Keratinocyte (primary cell): ENCODE data around the gene CNN2. TPM values are rescaled to one million over a fixed set of nuclear protein-coding genes. Genes with fewer than 3 reads are reported as not detected.

ENCODE experiments used
- DNase-seq: peaks from one replicate; pipeline ENCODE4 v3.0.0-alpha.2; 2011; ENCODE audit warnings: low read depth, missing footprints, low spot score
- FAIRE-seq: peaks from 2 replicates; lab custom pipeline; 2011; peaks lifted over from hg19 to GRCh38; lab: Jason Lieb, UNC
- H2AFZ ChIP-seq: 2 replicates; pipeline ENCODE4 v1.6.0; 2012; ENCODE audit warnings: low read length, control low read depth, inconsistent platforms; ENCODE audit not compliant: control insufficient read depth
- H3K27ac ChIP-seq: 2 replicates; pipeline ENCODE4 v1.5.1; 2011; ENCODE audit warnings: low read length; ENCODE audit not compliant: control insufficient read depth, insufficient read depth
- H3K27me3 ChIP-seq: 3 replicates; pipeline ENCODE4 v1.6.0; 2011; ENCODE audit warnings: low read length; ENCODE audit not compliant: control insufficient read depth, insufficient read depth; ENCODE audit errors: extremely low read depth
- H3K36me3 ChIP-seq, 2 experiments: 2 replicates in 1 of 2; 3 replicates in 1 of 2; pipeline ENCODE4 v1.5.1; 2011; ENCODE audit warnings: low read length in 2 of 2, mild to moderate bottlenecking in 1 of 2; ENCODE audit not compliant: control insufficient read depth in 2 of 2, insufficient read depth in 2 of 2; ENCODE audit errors: extremely low read depth in 1 of 2
- H3K4me1 ChIP-seq: 3 replicates; pipeline ENCODE4 v1.5.1; 2011; ENCODE audit warnings: low read length; ENCODE audit not compliant: control insufficient read depth, insufficient read depth; ENCODE audit errors: extremely low read depth
- H3K4me2 ChIP-seq: 3 replicates; pipeline ENCODE4 v1.6.0; 2011; ENCODE audit warnings: low read depth, low read length; ENCODE audit not compliant: control insufficient read depth, insufficient read depth; ENCODE audit errors: extremely low read depth
- H3K4me3 ChIP-seq, 3 experiments: fragments of 200-600 bp in 1 of 3; sonication (generic) in 1 of 3; 2 replicates in 2 of 3; 3 replicates in 1 of 3; pipeline ENCODE4 v1.5.1; 2011 to 2016; ENCODE audit warnings: low read length in 3 of 3, mild to moderate bottlenecking in 3 of 3, control low read depth in 2 of 3, inconsistent platforms in 1 of 3, low read depth in 1 of 3, mixed read lengths in 1 of 3, mixed run types in 1 of 3, moderate library complexity in 1 of 3; ENCODE audit not compliant: control insufficient read depth in 2 of 3, insufficient read depth in 2 of 3; ENCODE audit errors: extremely low read depth in 1 of 3
- H3K79me2 ChIP-seq: 2 replicates; pipeline ENCODE4 v1.6.0; 2012; ENCODE audit warnings: low read length; ENCODE audit not compliant: control insufficient read depth, insufficient read depth
- H3K9ac ChIP-seq: 3 replicates; pipeline ENCODE4 v1.6.0; 2011; ENCODE audit warnings: low read length; ENCODE audit not compliant: control insufficient read depth, insufficient read depth; ENCODE audit errors: extremely low read depth
- H3K9me1 ChIP-seq: 3 replicates; pipeline ENCODE4 v1.6.0; 2011; ENCODE audit warnings: low read length; ENCODE audit not compliant: control insufficient read depth, insufficient read depth; ENCODE audit errors: extremely low read depth
- H3K9me3 ChIP-seq: 2 replicates; pipeline ENCODE4 v1.5.1; 2012; ENCODE audit warnings: low read depth, low read length; ENCODE audit not compliant: control insufficient read depth
- H4K20me1 ChIP-seq: 3 replicates; pipeline ENCODE4 v1.6.0; 2011; ENCODE audit warnings: low read length; ENCODE audit not compliant: control insufficient read depth, insufficient read depth; ENCODE audit errors: extremely low read depth
- EZH2 ChIP-seq: IDR thresholded peaks from one replicate; pipeline ENCODE4 v1.6.1; 2012; ENCODE audit warnings: inconsistent platforms, mild to moderate bottlenecking, low read length, moderate library complexity
- dilution Hi-C: fragments of 300-500 bp; cut with MboI; formaldehyde crosslinking; loops from one replicate; pipeline ENCODE4 v1.7.0; 2020; ENCODE audit warnings: low sequenced_read_pairs; ENCODE audit not compliant: extremely low pct_ligation_motif_present
- polyA plus RNA-seq, 5 experiments: library from polyadenylated mRNA; depleted of rRNA in 3 of 5; stranded (reverse) in 3 of 5; stranded (forward) in 1 of 5; unstranded in 1 of 5; fragments of >200 nt; gene quantifications; 1 replicate in 1 of 5; 2 replicates in 3 of 5; 3 replicates in 1 of 5; pipeline versions ENCODE4 v1.2.1 to v1.2.3, GENCODE V29; 2011 to 2012; ENCODE audit warnings: missing spikeins in 2 of 5, low read depth in 1 of 5, low replicate concordance in 1 of 5
- TF ChIP-seq, protein P1 (sequence below), 3 experiments: IDR thresholded peaks in 1 of 3; conservative IDR thresholded peaks in 1 of 3; optimal IDR thresholded peaks in 1 of 3; 2 replicates in 2 of 3; 3 replicates in 1 of 3; pipeline versions ENCODE3 to v1.5.1; 2011; ENCODE audit warnings: low read length in 3 of 3, mild to moderate bottlenecking in 3 of 3, moderate library complexity in 2 of 3, control low read depth in 1 of 3, inconsistent platforms in 1 of 3; ENCODE audit not compliant: insufficient read depth in 2 of 3; ENCODE audit errors: extremely low read depth in 1 of 3

The CNN2 gene
- polyA plus RNA-seq, 1 donor (not counting 4 experiments of a cell fraction or from before 2014, with no cell fraction given), result 136 TPM

- no peaks in the 10 kb centered on the region for H3K27me3 ChIP-seq
- no peak for FAIRE-seq
- H3K36me3 ChIP-seq, result peaks cover 30 to 41% of the 10 kb centered on the region in 2 experiments
- no peaks in the 10 kb centered on the region for H3K9me3 ChIP-seq
- peaks cover 27% of the 10 kb centered on the region for H3K79me2 ChIP-seq
- H3K9me1 ChIP-seq, result no peaks in the 10 kb centered on the region
- no peak overlapping the region for H3K4me3 ChIP-seq
- H3K27ac ChIP-seq, result no peak overlapping the region
- no peak overlapping the region for H2AFZ ChIP-seq
- DNase-seq, result no peak
- H3K4me1 ChIP-seq, result peaks cover 18% of the 10 kb centered on the region
- H3K9ac ChIP-seq, result no peak overlapping the region
- no peak for TF ChIP-seq EZH2
- TF ChIP-seq, protein P1, sequence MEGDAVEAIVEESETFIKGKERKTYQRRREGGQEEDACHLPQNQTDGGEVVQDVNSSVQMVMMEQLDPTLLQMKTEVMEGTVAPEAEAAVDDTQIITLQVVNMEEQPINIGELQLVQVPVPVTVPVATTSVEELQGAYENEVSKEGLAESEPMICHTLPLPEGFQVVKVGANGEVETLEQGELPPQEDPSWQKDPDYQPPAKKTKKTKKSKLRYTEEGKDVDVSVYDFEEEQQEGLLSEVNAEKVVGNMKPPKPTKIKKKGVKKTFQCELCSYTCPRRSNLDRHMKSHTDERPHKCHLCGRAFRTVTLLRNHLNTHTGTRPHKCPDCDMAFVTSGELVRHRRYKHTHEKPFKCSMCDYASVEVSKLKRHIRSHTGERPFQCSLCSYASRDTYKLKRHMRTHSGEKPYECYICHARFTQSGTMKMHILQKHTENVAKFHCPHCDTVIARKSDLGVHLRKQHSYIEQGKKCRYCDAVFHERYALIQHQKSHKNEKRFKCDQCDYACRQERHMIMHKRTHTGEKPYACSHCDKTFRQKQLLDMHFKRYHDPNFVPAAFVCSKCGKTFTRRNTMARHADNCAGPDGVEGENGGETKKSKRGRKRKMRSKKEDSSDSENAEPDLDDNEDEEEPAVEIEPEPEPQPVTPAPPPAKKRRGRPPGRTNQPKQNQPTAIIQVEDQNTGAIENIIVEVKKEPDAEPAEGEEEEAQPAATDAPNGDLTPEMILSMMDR (optimal IDR thresholded peaks at IDR 0.05 in 1 of 3, IDR thresholded peaks at IDR 0.05 in 1 of 3, conservative IDR thresholded peaks at IDR 0.05 in 1 of 3; ENCODE audit: extremely low read depth in 1 of 3, insufficient read depth in 2 of 3, low read length in 3 of 3), result no peak
- dilution Hi-C loops, result no loop called here
- H3K4me2 ChIP-seq, result no peak overlapping the region
- peaks cover 16% of the 10 kb centered on the region for H4K20me1 ChIP-seq
These were observed 9.7 kb downstream of the CNN2 start for GRCh38 chr19:1035998-1036621.

DNA sequence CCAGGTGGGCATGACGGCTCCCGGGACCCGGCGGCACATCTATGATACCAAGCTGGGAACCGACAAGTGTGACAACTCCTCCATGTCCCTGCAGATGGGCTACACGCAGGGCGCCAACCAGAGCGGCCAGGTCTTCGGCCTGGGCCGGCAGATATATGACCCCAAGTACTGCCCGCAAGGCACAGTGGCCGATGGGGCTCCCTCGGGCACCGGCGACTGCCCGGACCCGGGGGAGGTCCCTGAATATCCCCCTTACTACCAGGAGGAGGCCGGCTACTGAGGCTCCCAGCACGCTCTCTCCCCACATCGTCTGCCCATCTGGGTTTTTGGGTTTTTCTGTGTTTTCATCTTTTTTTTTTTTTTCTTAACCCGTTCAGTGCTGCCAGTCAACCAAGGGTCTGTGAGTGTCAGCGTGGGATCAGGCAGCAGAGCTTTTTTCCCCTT lies 11.2 kb downstream of the CNN2 start:
- TF ChIP-seq, protein P1 (optimal IDR thresholded peaks at IDR 0.05 in 1 of 3, IDR thresholded peaks at IDR 0.05 in 1 of 3, conservative IDR thresholded peaks at IDR 0.05 in 1 of 3; ENCODE audit: extremely low read depth in 1 of 3, insufficient read depth in 2 of 3, low read length in 3 of 3), result no peak
- TF ChIP-seq EZH2, result no peak
- no peak overlapping the region for H3K27ac ChIP-seq
- peaks cover 23% of the 10 kb centered on the region for H3K4me1 ChIP-seq
- peaks cover 16% of the 10 kb centered on the region for H3K79me2 ChIP-seq
- DNase-seq, result no peak
- no peak for FAIRE-seq
- H3K9me3 ChIP-seq, result no peaks in the 10 kb centered on the region
- no peak overlapping the region for H3K9ac ChIP-seq
- peaks cover 25 to 32% of the 10 kb centered on the region in 2 experiments for H3K36me3 ChIP-seq
- no peaks in the 10 kb centered on the region for H3K27me3 ChIP-seq
- peaks cover 9% of the 10 kb centered on the region for H4K20me1 ChIP-seq
- no peak overlapping the region for H3K4me2 ChIP-seq
- dilution Hi-C loops, result no loop called here
- H3K9me1 ChIP-seq, result no peaks in the 10 kb centered on the region
- H2AFZ ChIP-seq, result no peak overlapping the region
- H3K4me3 ChIP-seq, result no peak overlapping the region
